ENCODE measurements around the gene GPR171.

Gene GPR171

DNA sequence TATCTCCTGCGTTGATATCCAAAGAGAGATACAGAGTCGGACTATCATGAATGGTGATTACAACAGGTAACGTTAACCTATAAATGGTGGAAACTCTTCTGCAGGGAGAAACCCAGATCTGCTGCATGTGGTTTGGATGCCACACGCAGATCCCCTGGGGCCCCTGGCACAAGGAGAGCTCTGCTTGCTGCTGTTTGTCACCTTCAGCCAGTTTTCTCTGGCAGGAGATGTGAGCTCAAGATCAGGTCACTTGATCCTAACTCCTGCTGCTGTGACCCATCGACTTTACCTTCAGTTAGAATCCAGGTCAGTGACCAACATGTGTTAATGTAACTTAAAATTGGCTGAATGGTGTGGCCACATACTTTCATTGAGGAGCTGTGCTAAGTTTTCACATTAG, 23.8 kb upstream of the GPR171 start:
- H3K9me3 ChIP-seq: no peaks in the 10 kb centered on the region
- H3K27me3 ChIP-seq: no peaks in the 10 kb centered on the region
- peaks cover 22 to 32% of the 10 kb centered on the region in 2 experiments for H3K4me1 ChIP-seq (ENCODE audit: control insufficient read depth in 1 of 2, insufficient read depth in 1 of 2, low read depth in 1 of 2, low read length in 1 of 2)
- H3K27ac ChIP-seq: no peak overlapping the region
- no peaks in the 10 kb centered on the region for H3K36me3 ChIP-seq
- no peak for TF ChIP-seq CTCF (IDR thresholded peaks at IDR 0.05)
- no peak overlapping the region for H3K4me3 ChIP-seq (ENCODE audit: low read depth in 1 of 2, low read length in 1 of 2)

GRCh38 chr3:151226088-151226563, 23.1 kb upstream of the GPR171 start:
- no peaks in the 10 kb centered on the region for H3K36me3 ChIP-seq
- no peaks in the 10 kb centered on the region for H3K9me3 ChIP-seq
- no peak overlapping the region for H3K4me3 ChIP-seq (ENCODE audit: low read depth in 1 of 2, low read length in 1 of 2)
- H3K27ac ChIP-seq: no peak overlapping the region
- H3K4me1 ChIP-seq (ENCODE audit: control insufficient read depth in 1 of 2, insufficient read depth in 1 of 2, low read depth in 1 of 2, low read length in 1 of 2): peaks cover 18 to 26% of the 10 kb centered on the region in 2 experiments
- TF ChIP-seq CTCF (IDR thresholded peaks at IDR 0.05): no peak
- H3K27me3 ChIP-seq: no peaks in the 10 kb centered on the region

DNA sequence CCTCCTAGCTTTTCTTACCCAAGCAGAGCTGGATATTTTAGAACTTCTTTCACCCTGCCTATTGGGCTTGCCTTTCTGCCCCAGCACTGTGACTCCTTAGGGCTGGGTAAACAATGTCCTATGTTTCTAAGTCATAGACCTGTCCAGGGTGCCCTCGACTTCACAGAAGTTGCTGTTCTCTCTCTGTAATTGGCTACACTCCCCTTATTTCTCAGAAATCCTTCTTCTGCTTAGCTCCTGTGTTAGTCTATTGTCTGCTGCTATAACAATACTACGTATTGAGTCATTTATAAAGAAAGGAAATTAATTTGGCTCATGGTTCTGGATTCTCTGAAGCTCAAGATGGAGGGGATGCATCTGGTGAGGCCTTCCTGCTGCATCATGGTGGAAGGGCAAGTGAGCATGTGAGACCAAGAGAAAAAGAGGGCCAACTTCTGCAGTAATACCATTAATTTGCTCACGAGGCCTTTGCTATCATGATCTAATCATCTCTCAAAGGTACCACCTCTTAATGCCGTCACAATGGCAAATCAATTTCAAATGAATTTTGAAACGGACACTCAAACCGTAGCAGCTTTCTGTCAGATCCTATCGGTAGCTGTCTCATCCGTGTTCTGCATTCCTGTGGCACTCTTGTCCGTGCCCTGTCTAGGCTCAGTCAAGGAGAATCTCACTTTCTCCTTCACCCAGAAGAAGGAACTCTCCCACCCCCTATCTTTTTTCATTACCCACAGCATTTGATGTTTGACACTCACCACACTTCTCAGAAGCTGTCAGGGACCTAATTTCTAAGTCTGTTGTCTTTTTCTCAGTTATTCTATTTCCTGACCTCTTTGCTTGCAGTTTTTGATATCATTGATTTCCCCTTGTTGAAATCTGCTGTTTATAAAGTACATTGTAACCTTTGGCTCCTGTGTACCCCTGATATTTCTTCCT, 22.3 kb upstream of the GPR171 start:
- no peaks in the 10 kb centered on the region for H3K9me3 ChIP-seq
- no peak overlapping the region for H3K27ac ChIP-seq
- H3K36me3 ChIP-seq: no peaks in the 10 kb centered on the region
- peaks cover 13 to 18% of the 10 kb centered on the region in 2 experiments for H3K4me1 ChIP-seq (ENCODE audit: control insufficient read depth in 1 of 2, insufficient read depth in 1 of 2, low read depth in 1 of 2, low read length in 1 of 2)
- no peaks in the 10 kb centered on the region for H3K27me3 ChIP-seq
- TF ChIP-seq CTCF (IDR thresholded peaks at IDR 0.05): no peak
- no peak overlapping the region for H3K4me3 ChIP-seq (ENCODE audit: low read depth in 1 of 2, low read length in 1 of 2)

DNA sequence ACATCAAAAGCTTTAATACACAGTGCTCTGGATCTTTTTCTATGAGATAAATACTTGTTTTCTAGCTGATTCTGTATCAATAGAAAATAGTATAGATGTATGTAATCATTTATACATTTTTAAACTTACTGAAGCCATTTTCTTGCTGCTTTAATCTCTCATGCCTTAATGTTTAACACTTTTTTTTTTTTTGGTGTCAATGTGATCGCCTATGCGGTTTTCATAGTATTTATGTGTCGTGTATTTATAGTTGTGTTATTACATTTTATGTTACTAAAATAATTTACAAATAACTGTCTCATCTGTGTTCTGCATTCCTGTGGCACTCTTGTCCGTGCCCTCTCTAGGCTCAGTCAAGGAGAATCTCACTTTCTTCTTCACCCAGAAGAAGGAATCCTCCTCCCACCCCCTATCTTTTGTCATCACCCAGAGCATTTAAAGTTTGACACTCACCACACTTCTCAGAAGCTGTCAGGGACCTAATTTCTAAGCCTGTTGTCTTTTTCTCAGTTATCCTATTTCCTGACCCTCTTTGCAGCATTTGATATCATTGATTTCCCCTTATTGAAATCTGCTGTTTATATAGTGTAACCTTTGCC, 21.4 kb upstream of the GPR171 start:
- Histone ChIP-seq H3K27me3 (no peaks in the 10 kb centered on the region), H3K27ac (no peak overlapping the region)
- no peak for TF ChIP-seq CTCF (IDR thresholded peaks at IDR 0.05)

DNA sequence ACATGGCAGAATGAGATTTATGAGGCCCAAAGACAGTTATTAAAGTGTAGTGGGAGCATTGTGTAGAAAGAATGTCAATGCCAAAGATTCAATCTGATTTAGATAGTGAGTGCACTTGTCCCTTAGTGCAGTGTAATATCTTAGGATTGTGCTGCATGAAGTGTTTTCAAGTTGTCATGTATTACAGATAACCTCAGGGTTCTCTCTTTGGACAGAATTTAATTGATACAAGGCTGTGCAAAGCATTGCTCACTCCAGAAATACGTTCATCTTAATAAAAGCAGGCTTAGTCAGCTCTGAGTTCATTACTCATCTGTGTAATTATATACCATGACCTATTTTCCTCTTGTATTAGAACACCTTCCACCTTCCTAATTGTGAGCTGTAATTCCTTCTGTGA, 16.0 kb upstream of the GPR171 start:
- no peaks in the 10 kb centered on the region for H3K4me1 ChIP-seq (ENCODE audit: control insufficient read depth in 1 of 2, insufficient read depth in 1 of 2, low read depth in 1 of 2, low read length in 1 of 2)
- no peak overlapping the region for H3K27ac ChIP-seq

More for the DNA sequence above, 21.4 kb upstream of the GPR171 start:
- Histone ChIP-seq H3K4me3 (ENCODE audit: low read depth in 1 of 2, low read length in 1 of 2) (no peak overlapping the region), H3K4me1 (ENCODE audit: control insufficient read depth in 1 of 2, insufficient read depth in 1 of 2, low read depth in 1 of 2, low read length in 1 of 2) (peaks cover 8 to 10% of the 10 kb centered on the region in 2 experiments), H3K36me3 (no peaks in the 10 kb centered on the region), H3K9me3 (no peaks in the 10 kb centered on the region)

More for the DNA sequence above, 16.0 kb upstream of the GPR171 start:
- H3K4me3 ChIP-seq (ENCODE audit: low read depth in 1 of 2, low read length in 1 of 2): no peak overlapping the region
- TF ChIP-seq CTCF (IDR thresholded peaks at IDR 0.05): no peak
- H3K9me3 ChIP-seq: no peaks in the 10 kb centered on the region
- H3K27me3 ChIP-seq: no peaks in the 10 kb centered on the region
- H3K36me3 ChIP-seq: no peaks in the 10 kb centered on the region
